ENCODE measurements around the gene HMGXB4.

The HMGXB4 gene

DNA sequence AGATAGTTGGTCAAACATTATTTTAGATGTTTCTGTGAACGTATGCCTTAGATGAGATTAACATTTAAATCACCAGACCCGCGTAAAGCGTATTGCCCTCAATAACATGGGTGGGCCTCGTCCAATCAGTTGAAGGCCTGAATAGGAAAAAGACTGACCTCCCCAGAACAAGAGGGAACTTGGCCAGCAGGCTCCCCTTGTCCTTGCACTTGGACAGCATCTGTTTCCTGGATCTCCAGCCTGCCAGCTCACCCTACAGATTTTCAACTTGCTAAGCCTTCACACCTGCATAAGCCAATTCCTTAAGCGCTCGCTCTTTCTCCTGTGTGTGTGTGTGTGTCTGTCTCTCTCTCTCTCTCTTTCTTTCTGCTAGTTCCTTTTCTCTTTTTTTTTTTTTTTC is 50.6 kb downstream of the HMGXB4 start:
- intact Hi-C loops (cut with DNase I), result no loop called here
- DNase-seq, result no peak

DNA sequence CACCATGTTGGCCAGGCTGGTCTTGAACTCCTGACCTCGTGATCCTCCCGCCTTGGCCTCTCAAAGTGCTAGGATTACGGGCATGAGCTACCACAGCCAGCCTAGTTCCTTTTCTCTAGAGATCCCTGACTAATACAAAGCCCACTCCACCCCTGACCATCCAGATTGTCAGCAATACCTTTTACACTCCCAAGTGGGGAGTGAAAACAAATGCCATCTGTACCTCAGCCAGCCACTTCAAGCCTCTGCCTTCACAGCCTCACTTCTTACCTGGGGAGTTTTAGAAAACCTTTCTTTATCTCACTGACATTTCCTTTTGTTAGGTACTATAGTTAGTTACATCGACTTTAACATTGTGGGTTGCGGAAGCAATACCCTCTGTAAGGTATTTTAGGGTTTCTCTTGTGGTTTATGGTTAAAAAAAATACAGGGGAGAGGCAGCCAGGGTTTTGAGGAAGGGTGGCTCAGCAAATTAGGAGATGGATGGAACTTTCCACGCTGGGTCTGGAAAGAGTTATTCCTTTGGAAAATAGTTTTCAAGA is 51.3 kb downstream of the HMGXB4 start:
- intact Hi-C loops (cut with DNase I), result no loop called here
- DNase-seq, result no peak

DNA sequence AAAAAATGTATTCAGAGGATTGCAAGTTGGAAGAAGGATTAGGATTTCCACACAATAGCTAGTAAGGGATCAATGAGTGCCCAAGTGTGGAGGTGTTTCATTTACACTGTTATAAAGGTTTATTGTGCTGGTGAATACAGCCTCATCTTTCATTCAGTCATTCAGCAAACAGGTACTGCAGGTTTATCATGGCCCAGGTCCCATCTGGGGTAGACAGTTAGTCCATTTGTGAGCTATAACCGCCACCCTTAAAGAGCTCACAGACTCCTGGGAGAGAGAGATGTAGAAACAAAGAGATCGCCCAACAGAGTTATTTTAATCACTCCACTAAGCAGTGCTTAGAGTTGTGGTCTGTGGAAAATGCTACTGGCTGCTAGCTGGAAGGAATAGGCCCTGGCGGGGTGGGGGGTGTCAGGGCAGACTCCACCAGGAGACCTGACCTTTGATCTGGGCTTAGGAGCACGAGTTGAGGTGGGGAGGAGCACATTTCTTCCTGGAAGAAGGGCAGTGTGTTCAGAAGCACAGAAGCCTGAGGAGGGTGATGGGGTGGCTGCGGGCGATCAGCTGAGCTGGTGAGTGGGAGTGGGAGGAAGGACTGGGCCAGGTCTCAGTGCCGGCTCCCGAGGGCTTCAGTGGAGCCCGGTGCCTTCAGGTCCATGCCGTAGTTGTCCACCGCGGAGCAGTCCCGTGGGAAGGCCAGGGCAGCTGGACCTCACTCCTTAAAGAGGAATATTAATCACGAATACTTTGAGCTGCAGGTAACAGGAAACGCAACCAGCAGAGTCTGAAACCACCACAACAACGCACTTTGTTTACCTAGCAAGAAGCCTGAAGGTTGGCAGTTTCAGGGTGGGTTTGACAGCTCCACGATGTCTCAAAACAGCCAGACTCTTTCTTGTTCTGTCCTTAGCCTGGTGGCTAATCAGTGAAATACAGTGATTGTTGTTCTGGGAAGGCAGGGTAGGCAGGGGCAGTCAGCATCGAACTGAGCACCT is 53.6 kb downstream of the HMGXB4 start:
- DNase-seq, result peak in 1 of 10 donors; percentile 77

DNA sequence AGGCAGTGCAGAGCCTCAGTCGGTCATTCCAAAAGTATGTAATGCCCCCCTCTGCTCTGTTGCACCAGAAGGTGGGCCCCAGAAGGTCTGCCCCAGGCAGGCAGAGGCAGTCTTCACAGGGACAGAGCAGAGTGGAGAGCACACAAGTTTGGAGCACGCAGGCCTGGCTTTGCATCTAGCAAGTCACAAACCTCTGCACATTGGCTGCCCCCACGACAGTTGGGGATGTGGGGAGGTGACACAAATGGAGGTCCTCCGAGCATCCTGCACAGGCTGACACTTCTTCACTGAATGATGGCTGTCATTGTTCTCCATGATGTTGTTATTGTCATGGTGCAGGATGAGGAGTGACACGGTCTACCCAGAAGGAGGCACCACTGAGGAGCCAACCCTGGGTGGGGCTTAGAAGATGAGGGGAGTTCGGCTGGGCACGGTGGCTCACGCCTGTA is 54.3 kb downstream of the HMGXB4 start:
- intact Hi-C loops (cut with DNase I), result no loop called here
- DNase-seq, result no peak

More for the DNA sequence above, 53.6 kb downstream of the HMGXB4 start:
- intact Hi-C loops (cut with DNase I), result no loop called here

GRCh38 chr22:35312198-35313059 is 55.1 kb downstream of the HMGXB4 start:
- intact Hi-C loops (cut with DNase I), result no loop called here
- DNase-seq, result peak in 1 of 10 donors; percentile 72

DNA sequence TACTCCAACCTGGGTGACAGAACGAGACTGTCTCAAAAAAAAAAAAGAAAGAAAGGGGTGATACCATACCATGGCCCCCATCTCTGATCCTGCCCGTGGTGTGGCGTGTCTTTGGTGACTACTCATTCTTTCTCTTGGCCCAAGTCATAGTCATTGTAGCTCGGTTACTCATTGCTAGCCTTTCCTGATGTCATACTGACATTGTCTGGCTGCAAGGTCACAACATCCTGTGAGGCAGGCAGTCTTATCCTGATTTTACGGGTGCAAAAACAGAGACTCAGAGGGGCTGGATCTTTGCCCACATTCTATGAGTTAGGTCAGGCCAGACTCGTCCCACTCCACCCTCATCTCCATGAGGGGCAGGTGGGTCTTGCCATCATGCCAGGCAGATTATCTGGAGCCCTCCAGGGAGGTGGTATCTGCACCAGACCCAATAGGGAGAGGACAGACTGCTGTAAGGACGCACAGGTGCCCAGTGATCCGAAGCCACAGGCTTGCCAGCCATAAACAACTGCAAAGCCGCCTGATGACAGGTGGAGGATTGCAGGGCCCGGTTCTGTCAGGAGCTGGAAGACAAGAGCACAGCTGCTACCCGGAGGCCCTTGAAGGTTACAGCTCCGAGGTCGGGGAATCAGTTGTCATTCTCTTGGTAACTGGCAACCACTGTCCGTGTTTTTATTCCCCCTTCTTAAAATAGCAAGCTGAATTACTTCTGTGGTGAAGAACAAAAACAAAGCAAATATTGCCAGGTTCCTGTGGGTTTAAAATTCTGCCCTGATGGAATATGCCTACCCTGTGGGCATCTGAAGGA is 56.2 kb downstream of the HMGXB4 start:
- intact Hi-C loops (cut with DNase I), result no loop called here
- no peak for DNase-seq

DNA sequence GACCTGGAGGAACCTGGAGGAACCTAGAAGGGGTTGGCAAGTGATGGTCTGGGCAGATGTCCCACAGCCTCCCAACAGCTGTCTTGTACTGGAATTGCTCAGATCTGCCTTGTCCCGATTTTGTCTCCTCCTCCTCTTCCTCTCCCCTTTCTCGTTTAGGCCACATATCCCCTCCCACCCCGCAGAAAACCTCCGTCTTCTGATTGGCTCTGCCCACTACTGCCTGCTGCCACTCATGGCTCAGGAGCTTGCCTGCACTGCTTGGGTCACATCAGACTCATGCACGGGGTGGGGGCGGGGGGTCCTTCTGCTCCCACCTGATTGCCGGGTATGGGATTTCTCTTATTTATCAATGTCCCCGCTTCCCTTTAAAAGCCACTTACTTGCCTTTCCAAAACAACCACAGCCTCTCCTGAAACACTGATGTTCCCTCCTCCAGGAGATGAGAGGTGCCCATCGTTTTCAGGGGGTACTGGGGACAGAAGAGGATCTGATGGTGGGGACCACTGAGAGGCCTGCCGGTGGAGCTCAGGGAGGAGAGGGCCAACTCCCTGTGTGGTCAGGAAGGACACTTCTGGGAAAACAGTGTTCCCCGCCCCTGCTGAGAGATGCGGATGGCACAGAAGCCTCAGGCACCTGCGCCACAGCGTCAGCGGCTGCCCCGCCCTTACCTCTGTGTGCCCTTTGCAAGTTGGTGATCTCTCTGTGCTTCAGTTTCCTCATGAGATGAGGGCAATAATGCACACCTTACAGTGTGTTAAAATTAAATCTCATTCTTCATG is 57.1 kb downstream of the HMGXB4 start:
- intact Hi-C loops (cut with DNase I), result no loop called here
- DNase-seq, result no peak

DNA sequence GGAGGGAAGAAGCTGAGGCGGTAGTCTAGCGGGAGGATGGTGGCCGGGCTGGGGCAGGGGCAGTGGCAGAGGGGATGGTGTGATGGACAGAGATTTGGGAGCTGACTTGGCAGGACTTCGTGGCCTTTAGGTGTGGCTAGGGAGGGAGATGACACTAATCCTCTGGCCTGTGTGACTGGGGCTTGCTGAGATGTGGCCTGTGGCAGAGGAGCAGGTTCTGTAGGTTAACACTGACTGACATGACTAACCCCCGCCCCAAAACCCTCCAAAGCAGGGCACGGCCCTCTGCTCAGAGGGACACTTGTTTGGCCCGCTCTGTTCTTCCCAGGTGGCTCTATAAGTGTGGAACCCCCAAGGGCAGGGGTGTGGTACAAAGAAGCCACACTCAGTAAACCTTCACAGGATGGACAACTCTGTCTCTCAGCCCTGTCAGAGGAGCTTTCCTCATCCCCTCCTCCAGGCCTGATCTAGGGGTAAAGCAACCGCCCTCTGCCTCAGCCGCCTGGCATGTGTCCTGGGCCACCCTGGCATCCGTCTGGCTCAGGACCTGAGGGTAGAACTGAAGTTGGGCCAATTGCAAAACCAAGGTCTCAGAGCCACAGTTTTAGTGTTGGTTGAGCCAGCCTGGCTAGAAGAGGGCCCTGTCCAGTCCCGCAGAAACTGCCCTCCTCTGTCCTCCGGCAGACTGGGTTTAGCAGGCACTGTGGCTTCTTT is 58.0 kb downstream of the HMGXB4 start:
- intact Hi-C loops (cut with DNase I), result no loop called here
- no peak for DNase-seq

DNA sequence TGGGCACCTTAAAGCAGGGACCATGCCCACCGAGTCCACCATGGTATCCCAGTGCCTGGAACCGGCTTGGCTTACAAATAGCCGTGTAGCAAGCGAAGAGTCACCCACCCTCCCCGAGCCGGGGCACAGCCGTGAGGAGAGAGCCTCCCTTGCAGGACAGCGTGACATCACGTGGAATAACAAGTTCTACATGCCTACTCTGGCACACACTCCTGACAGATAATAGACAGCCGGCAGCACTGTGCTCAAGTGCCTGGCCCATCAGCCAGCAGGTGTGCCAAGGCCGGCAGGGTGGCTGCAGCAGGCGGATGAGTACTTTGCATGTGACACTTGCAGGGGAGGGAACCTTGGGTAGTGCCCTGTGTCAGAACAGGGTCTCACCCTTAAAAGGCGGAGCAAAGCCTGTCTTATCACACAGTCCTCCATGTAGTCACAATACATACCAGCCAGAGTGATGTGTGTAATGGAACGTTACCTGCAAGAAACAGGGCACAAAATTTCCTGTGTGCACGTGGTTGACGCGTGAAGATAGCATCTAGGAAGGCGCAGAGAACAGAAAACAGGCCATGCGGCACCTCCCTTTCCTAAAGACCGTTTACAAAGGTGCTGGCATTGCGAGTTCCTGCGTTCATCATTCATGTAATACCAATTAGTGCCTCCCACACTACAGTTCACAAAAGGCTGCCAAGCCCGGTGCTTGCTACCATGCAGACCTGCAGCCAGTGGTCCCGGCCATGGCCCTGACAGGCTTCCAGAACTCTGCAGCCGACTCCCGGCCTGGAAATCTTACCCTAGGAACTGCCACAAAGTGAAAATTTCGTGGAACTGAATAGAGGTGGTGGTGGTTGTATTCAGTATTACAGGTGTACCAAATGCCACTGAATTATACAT is 58.8 kb downstream of the HMGXB4 start:
- DNase-seq, result no peak
- intact Hi-C loops (cut with DNase I), result no loop called here

GRCh38 chr22:35316751-35317150 is 59.5 kb downstream of the HMGXB4 start:
- DNase-seq, result no peak
- intact Hi-C loops (cut with DNase I), result no loop called here

- DNase-seq, result peak in 2 of 10 donors; percentile 57 to 71
- intact Hi-C loops (cut with DNase I), result no loop called here
Measured at GRCh38 chr22:35317680-35318290, 60.5 kb downstream of the HMGXB4 start.

DNA sequence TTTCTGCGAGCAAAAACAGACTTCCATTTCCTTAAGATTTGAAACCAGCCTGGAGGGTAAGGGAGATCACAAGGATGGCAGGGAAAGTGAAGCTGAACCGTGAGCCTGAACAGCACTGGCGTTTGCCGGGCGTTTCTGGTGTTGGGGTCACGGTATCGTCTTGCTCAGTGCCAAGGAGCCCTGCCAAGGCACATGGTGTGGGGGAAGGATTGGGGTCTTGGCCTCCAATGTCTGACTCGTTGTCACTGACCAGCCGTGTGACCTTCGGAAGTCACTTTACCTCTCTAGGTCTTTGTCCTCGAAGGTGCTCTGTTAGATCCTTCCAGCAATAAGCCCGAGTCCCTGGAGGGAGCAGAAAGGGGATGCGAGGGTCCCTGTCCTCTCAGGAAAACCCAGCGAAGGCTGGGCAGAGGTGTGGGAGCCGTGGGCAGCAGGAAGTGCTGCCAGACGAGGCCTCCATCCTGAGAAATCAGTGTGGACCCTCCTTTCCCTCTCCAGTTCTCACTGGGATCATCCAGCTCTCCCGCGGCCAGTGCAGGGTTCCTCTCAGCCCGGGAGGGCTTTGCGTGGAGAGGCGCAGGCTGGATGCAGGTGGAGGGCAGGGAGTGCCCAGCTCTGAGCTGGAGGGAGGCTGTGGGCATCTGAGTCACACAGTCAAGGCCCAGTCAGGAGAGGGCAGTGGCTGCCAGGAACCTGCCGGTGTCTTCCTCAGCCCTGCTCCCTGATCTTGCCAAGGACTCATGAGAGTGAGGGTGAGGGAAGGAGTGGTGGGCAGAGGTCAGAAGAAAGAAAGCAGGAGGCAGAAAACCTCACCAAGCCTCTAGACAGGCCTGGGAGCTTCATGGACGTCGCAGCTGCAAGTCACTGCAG is 61.3 kb downstream of the HMGXB4 start:
- intact Hi-C loops (cut with DNase I), result no loop called here
- DNase-seq, result peak in 1 of 10 donors; percentile 74

- peak in 1 of 10 donors; percentile 46 for DNase-seq
- intact Hi-C loops (cut with DNase I), result no loop called here
Measured at GRCh38 chr22:35319244-35319985, 62.1 kb downstream of the HMGXB4 start.

GRCh38 chr22:35322126-35322525 is 64.8 kb downstream of the HMGXB4 start:
- intact Hi-C loops (cut with DNase I), result no loop called here
- DNase-seq, result peak in 2 of 10 donors; percentile 9 to 45

- intact Hi-C loops (cut with DNase I), result no loop called here
- no peak for DNase-seq
Measured at GRCh38 chr22:35322893-35323292, 65.6 kb downstream of the HMGXB4 start.

All from posterior cingulate gyrus (tissue), 11 donors.